HL-60 (cell line): ENCODE measurements around the gene LIPF.

ENCODE experiments used
- GABPA ChIP-seq: IDR thresholded peaks from 2 replicates; pipeline ENCODE4 v1.6.1; 2012; ENCODE audit warnings: low read depth
- POLR2AphosphoS5 ChIP-seq: IDR thresholded peaks from 2 replicates; pipeline ENCODE4 v1.6.1; 2012; ENCODE audit warnings: low read depth
- TF ChIP-seq, protein P1 (sequence below): IDR thresholded peaks from one replicate; pipeline ENCODE4 v1.5.1; 2011; ENCODE audit warnings: low read length, control low read depth, inconsistent platforms; ENCODE audit not compliant: insufficient read depth

DNA sequence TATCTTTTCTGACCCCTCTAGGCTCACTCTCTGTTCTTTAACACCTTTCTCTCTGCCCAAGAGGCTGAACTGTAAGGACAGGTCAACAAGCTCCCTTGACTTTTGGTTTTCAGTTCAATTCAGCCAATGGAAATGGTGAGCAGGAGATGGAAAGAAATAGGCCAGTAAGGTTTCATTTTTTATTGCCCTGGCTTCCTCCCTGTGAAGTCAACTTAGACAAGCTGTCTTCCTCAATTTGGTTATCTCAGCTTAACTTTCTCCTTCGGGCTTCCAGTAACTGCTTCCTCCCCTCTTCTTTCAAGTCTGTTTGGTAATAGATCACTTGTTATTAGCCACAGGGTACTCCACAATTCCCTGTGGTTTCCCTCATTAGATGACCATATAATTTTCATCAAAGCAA is 61.6 kb downstream of the LIPF start:
- TF ChIP-seq GABPA (no peak), POLR2AphosphoS5 (no peak)
- TF ChIP-seq, protein P1, sequence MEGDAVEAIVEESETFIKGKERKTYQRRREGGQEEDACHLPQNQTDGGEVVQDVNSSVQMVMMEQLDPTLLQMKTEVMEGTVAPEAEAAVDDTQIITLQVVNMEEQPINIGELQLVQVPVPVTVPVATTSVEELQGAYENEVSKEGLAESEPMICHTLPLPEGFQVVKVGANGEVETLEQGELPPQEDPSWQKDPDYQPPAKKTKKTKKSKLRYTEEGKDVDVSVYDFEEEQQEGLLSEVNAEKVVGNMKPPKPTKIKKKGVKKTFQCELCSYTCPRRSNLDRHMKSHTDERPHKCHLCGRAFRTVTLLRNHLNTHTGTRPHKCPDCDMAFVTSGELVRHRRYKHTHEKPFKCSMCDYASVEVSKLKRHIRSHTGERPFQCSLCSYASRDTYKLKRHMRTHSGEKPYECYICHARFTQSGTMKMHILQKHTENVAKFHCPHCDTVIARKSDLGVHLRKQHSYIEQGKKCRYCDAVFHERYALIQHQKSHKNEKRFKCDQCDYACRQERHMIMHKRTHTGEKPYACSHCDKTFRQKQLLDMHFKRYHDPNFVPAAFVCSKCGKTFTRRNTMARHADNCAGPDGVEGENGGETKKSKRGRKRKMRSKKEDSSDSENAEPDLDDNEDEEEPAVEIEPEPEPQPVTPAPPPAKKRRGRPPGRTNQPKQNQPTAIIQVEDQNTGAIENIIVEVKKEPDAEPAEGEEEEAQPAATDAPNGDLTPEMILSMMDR = no peak
